ENCODE results near the gene APOL1.
A peak's percentile ranks its signal among the peaks of the same experiment; 100 is the strongest.
"Not testable (repeated sequence)": the region's sequence is repeated elsewhere in the genome, so short reads cannot be mapped to it uniquely, and the experiment has no call there.

Gene APOL1

DNA sequence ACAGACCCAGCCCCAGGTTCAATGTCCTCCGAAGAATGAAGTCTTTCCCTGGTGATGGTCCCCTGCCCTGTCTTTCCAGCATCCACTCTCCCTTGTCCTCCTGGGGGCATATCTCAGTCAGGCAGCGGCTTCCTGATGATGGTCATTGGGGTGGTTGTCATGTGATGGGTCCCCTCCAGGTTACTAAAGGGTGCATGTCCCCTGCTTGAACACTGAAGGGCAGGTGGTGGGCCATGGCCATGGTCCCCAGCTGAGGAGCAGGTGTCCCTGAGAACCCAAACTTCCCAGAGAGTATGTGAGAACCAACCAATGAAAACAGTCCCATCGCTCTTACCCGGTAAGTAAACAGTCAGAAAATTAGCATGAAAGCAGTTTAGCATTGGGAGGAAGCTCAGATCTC, 14.1 kb downstream of the APOL1 start:
- no peak for DNase-seq (ENCODE audit: low read depth)

DNA sequence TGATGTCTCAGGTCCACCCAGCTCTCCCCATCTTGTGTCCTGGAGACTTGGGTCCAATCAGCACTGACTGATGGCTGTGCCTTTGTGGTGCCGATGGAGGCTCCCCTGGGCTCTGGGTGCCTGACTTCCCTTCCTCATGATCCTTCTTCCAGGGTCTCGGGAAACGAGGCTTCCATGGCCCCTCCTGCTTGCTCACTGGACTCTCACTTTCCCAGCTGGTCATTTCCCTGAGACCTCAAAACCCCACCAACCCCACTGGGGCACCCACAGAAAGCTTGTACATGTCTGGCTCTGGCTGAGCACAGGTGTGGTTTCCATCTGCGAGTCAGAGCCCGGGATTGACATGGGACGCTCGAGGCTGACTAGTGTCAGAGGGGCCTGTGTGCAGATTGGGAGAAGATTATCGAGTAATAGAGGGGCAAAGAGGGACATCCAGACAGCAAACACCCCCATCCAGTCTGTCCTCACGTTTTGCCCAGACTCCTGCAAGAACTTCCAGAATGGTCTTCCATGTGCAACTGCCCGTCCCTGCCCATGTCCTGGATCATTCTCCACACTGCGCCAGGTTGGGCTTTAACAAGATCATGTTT, 15.1 kb downstream of the APOL1 start:
- no peak for DNase-seq (ENCODE audit: low read depth)

DNA sequence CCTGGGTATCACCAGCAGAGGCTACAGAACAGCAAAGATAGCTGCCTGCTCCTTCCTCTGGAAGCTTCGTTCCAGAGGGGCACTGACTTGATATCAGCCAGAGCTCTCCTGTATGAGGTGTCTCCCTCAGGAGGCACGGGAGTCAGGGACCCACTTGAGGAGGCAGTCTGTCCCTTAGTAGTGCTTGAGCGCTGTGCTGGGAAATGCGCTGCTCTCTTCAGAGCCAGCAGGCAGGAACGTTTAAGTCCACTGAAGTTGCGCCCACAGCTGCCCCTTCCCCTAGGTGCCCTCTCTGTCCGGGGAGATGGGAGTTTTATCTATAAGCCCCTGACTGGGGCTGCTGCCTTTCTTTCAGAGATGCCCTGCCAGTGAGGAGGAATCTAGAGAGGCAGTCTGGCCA, 18.3 kb downstream of the APOL1 start:
- not testable (repeated sequence) for DNase-seq (ENCODE audit: low read depth)

DNA sequence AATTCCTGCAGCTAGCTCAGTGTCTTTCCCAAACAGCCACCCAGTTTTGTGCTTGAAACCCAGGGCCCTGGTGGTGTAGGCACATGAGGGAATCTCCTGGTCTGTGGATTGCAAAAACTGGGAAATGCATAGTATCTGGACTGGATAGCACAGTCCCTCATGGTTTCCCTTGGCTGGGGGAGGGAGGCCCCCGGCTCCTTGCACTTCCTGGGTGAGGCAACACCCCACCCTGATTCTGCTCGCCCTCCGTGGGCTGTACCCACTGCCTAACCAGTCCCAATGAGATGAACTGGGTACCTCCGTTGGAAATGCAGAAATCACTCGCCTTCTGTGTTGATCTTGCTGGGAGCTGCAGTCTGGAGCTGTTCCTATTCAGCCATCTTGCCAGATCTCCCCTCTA, 19.0 kb downstream of the APOL1 start:
- not testable (repeated sequence) for DNase-seq (ENCODE audit: low read depth)

DNA sequence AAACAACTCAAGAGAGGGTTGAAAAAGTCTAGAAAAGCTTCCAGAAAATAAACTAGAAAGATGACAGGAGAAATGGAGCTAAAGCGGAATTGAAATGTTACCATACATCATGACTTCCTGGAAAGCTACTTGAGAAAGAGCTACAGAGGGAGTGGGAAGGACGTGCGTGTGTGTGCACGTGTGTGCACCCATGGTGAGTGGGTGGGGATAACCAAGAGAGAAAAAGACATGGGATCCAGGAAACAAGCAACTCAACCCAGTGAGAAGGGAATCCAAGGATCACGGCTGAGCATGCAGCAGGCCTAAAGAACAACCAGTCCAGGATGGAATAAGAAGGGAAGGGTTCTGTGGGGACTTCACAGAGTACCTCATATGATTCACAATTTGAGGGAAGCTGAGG, 21.6 kb downstream of the APOL1 start:
- DNase-seq (ENCODE audit: low read depth): no peak

DNA sequence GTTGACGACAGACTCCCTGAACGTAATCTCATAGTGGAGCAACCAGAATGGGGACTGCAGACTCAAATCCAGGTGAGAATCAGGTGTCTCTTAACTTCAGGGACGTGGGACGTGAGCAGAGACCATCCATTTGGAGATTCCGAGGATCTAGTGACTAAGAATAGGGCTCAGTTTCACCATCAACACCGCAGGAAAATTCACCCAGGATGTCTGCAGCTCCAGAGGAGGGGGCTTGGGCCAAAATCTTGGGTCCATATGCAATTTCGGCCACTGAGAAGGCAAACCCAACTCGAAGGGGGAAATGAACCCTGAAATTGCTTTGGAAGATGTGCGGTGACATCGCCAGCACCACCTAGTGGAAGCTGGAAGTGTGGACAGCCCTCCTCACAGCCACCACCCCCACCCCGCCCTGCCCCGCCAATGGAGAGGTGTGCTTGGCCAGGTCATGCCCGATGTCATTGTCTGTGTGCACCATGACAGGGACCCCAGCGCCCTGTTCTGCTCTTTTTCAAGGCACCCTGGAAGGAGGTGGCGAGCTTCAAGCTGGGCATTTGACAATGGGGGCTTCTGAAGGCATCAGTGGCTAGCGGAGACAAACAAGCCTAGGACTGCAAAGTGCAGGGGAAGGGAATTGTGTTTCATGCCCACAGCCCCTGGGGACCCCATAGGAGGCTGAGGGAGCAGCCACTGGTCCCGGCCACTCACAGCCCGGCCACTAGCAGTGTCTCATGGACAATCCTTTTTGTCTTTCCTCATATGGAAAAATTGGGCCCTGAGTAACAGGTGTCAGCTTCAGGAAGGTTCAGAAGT, 24.8 kb downstream of the APOL1 start:
- peak; percentile 43 for DNase-seq (ENCODE audit: low read depth)

DNA sequence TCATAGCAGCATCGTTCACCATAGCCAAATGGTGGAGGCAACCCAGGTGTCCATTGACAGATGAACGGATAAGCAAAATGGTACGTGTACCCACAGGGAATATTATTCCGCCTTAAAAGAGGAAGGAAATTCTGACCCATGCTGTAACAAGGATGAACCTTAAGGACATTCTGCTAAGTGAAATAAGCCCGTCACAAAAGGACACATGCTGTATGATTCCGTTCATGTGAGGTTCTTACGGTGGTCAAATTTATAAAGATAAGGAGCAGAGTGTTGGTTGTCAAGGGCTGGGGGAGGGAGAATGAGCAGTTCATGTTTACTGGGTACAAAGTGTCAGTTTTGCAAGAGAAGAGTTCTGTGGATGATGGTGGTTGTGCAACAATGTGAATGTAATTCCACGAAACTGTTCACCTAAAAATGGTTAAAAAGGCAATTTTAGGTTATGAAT, 26.3 kb downstream of the APOL1 start:
- no peak for DNase-seq (ENCODE audit: low read depth)

DNA sequence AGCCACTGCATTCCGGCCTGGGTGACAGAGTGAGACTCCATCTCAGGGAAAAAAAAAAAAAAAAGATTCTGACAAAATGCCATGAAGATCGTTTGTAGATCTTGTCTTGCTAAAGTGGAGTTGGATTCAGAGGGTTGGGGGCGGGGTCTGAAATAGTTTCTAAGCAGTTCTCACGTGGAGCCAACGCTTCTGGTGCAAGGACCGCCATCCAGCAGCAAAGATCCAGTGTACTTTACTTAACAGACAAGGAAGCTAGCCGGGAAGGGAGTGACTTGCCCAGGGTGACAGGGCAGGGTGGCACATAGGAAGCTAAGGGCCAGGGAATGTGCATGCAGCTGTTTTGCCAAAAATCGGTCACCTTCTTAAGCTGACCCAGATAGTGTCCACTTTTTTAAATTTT, 27.4 kb downstream of the APOL1 start:
- no peak for DNase-seq (ENCODE audit: low read depth)

DNA sequence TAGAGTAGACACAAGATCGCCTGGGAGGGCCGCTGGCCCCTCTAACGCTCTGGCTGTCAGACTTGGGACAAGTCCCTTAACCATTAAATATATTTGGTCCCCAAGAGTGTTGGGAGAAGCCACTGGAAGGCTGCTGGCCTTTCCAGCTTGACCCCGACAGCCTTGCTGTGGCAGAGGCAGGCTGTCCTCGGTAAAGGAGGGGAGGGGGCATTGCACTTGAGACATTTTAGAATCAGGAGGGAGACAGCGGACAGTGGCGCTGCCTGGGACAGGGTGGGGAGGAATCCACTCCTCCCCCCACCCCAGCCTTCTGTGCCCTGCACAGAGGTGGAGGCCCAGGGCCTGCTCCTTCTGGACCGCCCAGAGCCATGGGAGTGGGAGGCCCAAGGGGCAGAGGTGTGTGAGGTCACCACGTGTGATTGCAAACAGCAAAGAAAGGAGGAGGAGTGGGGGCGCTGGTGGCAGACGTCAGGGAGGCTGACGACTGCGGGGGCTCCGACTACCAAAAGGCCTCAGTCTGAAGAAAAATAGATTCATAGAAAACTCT, 28.9 kb downstream of the APOL1 start:
- DNase-seq (ENCODE audit: low read depth): no peak

DNA sequence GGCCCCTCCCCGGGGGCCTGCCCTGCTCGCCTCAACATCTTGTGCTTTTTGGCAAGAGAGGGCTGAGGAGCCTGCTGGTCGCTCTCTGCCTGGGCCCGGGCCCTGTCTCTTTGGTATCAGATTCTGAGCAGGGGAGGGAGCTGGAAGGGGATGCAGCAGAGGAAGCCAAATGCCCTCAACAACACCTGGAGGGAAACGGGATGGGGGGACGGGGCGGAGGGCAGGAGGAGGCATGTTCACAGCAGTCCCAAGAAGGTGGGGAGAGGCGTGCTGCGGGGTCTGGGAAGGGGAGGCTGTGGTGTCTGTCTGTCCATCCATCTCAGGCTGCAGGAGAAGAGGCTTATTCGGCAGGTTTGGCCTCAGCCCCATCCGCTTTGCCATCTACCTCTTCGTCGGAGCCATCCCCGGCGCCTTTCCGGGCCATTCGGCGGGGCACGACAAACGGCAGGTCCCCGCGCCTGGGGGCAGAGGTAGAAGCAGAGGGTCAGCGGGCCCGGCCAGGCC, 29.4 kb downstream of the APOL1 start:
- no peak for DNase-seq (ENCODE audit: low read depth)

DNA sequence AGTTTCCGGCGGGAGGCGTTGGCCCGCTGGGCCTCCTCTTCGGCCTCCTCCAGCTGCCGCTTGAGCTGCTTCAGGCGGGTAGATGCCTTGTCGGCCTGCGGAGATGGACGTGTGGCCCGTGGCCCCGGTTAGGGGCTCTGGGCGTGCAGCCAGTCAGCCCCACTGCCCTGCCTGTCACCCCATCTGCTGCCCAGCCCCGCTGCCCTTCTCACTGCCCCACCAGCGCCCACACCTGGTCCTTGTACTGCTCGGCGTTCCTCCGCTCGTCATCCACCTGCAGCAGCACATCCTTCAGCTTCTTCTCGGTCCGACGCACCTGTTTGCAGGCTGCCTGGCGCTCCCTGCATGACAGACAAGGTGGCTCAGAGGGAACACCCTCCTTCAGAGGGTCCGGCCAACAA, 31.2 kb downstream of the APOL1 start:
- DNase-seq (ENCODE audit: low read depth): no peak

DNA sequence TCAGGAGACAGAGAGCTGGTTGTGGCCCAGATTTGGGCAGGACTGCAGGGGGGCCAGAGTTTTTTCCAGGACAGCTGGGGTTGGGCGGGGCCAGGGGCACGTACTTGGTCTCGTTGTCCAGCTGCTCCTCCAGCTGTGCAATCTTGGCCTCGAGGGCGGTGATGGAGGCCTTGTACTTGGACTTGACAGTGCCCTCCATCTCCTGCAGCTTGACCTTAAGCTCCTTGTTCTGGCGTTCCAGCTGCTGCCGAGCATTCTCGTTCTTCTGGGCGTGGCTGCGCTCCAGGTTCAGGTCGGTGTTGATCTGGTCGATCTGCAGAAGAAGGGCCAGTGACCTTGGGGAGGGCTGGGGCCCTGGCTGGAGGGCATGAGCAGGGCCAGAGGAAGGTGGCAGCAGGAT, 32.1 kb downstream of the APOL1 start:
- DNase-seq (ENCODE audit: low read depth): no peak

DNA sequence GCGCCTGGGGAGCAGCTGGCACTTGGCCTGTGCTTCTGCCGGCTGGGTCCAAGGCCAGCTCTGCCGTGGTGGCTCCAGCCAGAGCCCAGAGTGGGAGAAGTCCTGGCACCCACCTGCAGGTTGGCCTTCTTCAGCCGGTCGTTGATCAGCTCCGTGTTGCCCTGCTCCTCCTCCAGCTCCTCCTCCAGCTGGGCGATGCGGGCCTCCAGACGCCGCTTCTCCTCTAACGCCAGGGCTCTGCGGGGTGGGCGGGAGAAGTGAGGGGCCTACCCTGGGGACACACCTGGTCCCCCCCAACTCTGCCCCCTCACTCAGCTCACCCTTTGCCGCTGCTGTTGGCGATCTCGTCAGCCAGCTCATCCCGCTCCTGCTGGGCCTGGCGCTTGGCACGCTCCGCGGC, 32.6 kb downstream of the APOL1 start:
- no peak for DNase-seq (ENCODE audit: low read depth)

DNA sequence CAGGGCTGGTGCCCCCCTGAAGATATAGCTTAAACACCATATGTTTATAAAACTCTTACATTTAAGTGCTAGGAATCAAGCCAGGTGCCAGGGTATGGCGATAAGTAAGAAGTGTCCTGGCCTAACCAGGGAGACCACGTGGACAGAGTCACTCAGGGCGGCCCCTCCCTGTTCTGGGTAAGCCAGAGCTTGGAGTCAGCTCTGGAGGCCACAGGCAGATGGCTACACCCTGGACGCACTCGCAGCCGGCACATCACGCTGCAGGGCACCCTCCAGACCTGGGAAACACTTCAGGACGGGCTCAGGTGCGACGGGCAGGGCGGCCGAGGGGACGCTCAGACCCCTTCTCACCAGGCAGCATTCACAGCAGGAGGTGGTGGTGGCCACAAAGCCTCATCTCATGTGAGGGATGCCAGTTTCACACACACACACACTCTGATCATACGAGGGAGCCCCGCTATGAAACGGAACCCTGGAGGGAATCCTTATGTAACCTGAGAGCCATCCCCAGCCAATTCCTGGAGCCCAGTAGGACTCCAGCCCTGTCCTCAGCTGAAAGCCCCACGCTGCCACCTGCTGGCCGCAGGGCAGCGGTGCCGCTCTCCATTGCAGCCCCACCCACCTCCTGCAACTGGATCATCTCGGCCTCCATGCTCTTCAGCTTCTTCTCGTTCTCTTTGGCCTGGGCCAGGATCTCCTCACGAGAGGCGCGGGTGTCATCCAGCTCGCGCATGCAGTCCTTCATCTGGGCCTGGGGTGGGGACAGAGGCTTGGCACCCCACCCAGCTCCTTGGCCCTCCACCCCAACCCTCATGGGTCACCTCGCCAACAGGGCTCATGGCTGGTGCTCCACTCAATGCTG, 33.4 kb downstream of the APOL1 start:
- peak; percentile 54 for DNase-seq (ENCODE audit: low read depth)

DNA sequence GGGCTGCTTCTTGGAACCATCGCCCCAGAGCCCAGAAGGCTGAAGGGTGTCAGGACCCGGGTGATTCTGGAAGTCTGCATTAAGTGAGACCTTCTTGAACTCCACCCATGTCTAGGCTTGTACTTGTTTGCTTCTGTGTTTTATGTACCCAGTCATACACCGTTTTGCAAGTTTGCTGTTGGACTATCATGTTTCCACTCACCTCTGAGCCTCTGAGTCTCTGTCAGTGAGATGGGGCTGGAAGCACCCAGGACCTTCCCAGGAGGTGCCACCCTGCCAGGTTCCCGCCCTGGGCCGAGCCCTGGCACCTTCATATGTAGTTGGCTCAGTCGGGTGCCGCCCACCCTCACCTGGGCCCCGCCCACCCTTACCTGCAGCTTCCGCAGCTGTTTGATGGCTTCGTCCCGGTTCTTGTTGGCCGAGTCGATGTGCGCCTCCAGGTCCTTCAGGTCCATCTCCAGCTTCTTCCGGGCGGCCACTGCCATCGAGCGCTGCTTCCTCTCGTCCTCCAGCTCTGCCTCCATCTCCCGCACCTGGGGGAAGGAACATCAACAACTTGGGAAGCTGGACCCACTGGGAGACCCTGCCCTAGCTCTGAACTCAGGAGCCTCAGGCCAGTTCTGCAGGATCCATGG, 35.1 kb downstream of the APOL1 start:
- DNase-seq (ENCODE audit: low read depth): no peak

DNA sequence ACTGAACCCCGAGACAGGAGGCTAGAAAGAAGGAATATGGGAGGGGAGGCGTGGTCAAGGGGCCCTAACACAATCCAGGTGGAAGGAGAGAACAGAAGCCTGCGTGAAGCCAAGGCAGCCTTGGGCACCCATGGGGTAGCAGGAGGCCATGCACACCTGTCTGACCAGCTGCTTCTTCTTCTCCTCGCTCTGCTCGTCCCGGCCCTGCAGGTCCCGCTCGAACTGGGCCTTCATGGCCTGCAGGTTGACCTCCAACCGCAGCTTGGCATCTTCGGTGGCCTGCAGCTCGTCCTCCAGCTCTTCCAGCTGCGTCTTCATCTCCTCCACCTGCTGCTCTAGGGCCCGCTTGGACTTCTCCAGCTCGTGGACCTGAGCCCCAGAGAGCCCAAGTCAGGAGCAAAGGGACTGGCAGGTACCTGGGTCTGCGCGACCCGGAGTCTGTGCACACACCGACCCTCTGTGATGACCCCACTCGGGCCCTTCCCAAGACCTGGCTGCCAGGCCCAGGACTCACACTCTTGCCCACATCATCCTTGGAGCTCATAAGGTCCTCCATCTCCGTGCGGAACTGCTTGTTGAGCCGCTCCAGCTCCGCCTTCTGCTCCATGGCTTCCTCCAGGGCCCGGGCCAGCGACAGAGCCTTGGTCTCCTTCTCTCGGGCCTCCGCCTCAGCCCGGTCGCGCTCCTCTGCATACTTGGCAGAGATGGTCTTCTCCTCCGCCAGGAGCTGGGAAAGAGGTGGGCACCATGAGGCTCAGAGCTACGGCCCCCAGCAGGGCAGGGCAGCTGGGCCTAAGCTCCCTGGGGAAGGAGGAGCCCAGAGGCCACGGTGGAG, 35.9 kb downstream of the APOL1 start:
- no peak for DNase-seq (ENCODE audit: low read depth)

DNA sequence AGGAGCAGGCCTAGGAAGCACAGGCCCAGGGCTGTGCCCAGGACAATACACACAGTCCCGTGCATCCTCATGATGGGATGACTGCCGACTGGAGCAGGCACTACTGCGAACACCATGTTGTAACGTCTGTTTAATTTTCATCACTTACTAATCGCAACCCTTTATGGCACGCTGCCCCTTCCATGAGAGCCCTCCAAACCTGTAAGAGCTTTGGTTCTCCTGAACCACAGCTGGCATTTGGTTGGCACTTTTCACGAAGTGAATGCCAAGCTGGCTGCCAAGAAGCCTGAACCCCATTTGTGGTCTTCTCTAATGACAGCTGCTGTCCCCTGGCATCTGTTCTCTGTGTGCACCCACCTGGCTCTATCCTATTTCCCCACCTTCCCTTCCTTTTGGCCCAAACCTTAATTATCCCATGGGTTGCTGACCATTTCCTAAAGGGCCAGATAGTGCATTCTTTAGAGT, 36.5 kb downstream of the APOL1 start:
- no peak for DNase-seq (ENCODE audit: low read depth)

DNA sequence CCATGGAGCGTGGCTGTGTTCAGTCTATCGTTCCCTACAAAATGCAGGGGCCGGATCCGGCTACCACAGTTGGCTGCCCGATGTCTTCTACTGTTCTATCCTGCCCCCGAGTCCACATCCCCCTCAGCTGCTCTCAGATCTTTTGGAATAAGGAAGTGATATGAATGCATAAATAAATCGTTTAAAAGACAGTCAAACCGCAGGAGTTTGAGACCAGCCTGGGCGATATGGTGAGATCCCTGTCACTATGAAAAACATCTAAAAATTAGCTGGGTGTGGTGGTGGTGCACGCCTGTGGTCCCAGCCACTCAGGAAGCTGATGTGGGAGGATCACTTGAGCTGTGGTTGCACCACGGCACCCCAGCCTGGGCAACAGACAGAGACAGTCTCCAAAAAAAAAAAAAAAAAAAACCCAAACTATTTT, 37.0 kb downstream of the APOL1 start:
- not testable (repeated sequence) for DNase-seq (ENCODE audit: low read depth)

DNA sequence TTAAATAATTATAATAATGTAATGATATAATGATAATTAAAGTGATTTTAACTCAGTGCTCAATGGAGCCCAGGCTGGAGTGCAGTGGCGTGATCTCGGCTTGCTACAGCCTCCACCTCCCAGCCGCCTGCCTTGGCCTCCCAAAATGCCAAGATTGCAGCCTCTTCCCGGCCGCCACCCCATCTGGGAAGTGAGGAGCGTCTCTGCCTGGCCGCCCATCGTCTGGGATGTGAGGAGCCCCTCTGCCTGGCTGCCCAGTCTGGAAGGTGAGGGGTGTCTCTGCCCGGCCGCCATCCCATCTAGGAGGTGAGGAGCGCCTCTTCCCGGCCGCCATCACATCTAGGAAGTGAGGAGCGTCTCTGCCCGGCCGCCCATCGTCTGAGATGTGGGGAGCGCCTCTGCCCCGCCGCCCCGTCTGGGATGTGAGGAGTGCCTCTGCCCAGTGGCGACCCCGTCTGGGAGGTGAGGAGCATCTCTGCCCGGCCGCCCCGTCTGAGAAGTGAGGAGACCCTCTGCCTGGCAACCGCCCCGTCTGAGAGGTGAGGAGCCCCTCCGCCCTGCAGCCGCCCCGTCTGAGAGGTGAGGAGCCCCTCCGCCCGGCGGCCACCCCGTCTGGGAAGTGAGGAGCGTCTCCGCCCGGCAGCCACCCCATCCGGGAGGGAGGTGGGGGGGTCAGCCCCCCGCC, 37.6 kb downstream of the APOL1 start:
- not testable (repeated sequence) for DNase-seq (ENCODE audit: low read depth)

Data from stimulated activated CD8-positive, alpha-beta memory T cell treated with anti-CD3 and anti-CD28 coated beads, Interleukin-15, amount 100 ng/mL, for 1 hour (primary cell).